ELF-1 (cell line): Measurements from ENCODE around the gene PLPPR5.

Experiments
- DNase-seq: peaks from one replicate; pipeline ENCODE4 v3.0.0-alpha.2; 2016; ENCODE audit warnings: low read depth, low spot score

PLPPR5 gene

DNA sequence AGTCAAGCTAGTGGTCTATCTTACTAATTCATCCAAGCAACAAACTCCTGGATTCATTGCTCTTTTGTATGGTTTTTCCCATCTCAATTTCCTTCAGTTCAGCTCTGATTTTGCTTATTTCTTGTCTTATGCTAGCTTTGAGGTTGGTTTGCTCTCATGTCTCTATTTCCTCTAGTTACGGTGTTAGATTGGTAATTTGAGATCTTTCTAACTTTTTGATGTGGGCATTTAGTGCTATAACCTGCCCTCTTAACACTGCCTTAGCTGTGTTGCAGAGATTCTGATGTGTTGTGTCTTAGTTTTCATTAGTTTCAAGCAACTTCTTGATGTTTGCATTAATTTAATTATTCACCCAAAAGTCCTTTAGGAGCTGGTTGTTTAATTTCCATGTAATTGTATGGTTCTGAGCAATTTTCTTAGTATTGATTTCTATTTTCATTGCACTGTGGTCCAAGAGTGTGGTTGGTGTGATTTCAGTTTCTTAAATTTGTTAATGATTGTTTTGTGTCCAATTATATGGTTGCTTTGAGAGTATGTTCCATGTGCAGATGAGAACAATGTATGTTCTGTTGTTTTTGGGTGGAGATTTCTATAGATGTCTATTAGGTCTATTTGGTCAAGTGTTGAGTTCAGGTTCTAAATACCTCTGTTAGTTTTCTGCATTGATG, 154.6 kb downstream of the PLPPR5 start:
- no peak for DNase-seq

DNA sequence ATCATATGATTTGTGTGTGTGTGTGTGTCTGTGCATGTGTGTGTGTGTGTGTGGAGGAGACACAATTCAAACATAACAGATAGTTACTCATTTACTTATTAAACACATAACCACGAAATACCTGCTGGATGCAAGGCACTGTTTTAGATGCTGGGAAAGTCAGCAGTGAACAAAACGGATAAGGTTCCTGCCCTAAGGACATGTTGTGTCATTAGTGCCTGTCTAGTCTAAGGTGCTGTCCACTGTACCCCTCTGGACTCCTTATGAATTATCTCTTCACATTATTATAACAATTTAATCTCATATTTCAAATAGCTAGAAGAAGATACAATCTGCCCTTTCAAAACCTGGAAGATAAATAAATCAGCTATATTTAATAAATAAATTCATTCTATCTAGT, 162.4 kb downstream of the PLPPR5 start:
- DNase-seq = no peak
